GM12878 (cell line): ENCODE data around the gene PEAR1. TPM values are rescaled to one million over a fixed set of nuclear protein-coding genes. Genes with fewer than 3 reads are reported as not detected.

Experiments used
- ATAC-seq: fragments of 200-7000 bp; cut with Tn5 transposase; 3 replicates; pipeline ENCODE4 v1.9.1; 2020; ENCODE audit warnings: mild to moderate bottlenecking, moderate library complexity
- BruUV-seq: library from RNA; stranded (reverse); fragments of 400-500 nt; replicated peaks from 2 replicates; lab custom pipeline; 2021; lab: Mats Ljungman, UMichigan
- CTCF ChIA-PET: fragments of 300-600 bp; sonication (Branson Sonifier 250); formaldehyde crosslinking; extraction: SDS; loops from one replicate; lab custom pipeline; 2021; ENCODE audit warnings: inconsistent platforms; lab: Yijun Ruan, JAX
- POLR2A ChIA-PET: fragments of 350-600 bp; formaldehyde crosslinking; extraction: SDS; loops from one replicate; lab custom pipeline; 2021; ENCODE audit warnings: inconsistent platforms; lab: Charles Lee
- RAD21 ChIA-PET: fragments of 300-600 bp; sonication (Branson Sonifier 250); formaldehyde crosslinking; loops from one replicate; lab custom pipeline; 2023; ENCODE audit warnings: antibody characterized with exemption; ENCODE audit not compliant: unreplicated experiment; lab: Charles Lee
- SMC1A ChIA-PET: fragments of 300-600 bp; sonication (Branson Sonifier 250); formaldehyde crosslinking; loops from one replicate; lab custom pipeline; 2023; ENCODE audit not compliant: unreplicated experiment, uncharacterized antibody; lab: Charles Lee
- DNase-seq: peaks from one replicate; pipeline ENCODE4 v3.0.0-alpha.2; 2011; ENCODE audit warnings: low read depth, low spot score
- FAIRE-seq: peaks from 3 replicates; lab custom pipeline; 2011; peaks lifted over from hg19 to GRCh38; lab: Jason Lieb, UNC
- H2AFZ ChIP-seq: 2 replicates; pipeline ENCODE4 v1.6.0; 2011; ENCODE audit warnings: low read depth, low read length, control low read depth; ENCODE audit not compliant: control insufficient read depth
- H3K27ac ChIP-seq: 2 replicates; pipeline ENCODE4 v1.5.1; 2011; ENCODE audit warnings: control low read depth; ENCODE audit not compliant: control insufficient read depth, insufficient read depth
- H3K27me3 ChIP-seq, 2 experiments: replicated peaks in 1 of 2; 2 replicates each; pipeline versions ENCODE4 v1.6.0 to v1.6.1; 2011; ENCODE audit warnings: low read length in 1 of 2; ENCODE audit not compliant: control insufficient read depth in 2 of 2, insufficient read depth in 2 of 2
- H3K36me3 ChIP-seq, 2 experiments: 2 replicates each; pipeline ENCODE4 v1.5.1; 2011; ENCODE audit warnings: low read length in 1 of 2; ENCODE audit not compliant: control insufficient read depth in 2 of 2, insufficient read depth in 2 of 2
- H3K4me1 ChIP-seq: 2 replicates; pipeline ENCODE4 v1.6.1; 2011; ENCODE audit warnings: mild to moderate bottlenecking, low read length, moderate library complexity, mixed read lengths; ENCODE audit not compliant: control insufficient read depth, insufficient read depth
- H3K4me2 ChIP-seq: 2 replicates; pipeline ENCODE4 v1.6.0; 2011; ENCODE audit warnings: control low read depth; ENCODE audit not compliant: control insufficient read depth, insufficient read depth
- H3K4me3 ChIP-seq: fragments of 200-600 bp; sonication (generic); 2 replicates; pipeline ENCODE4 v1.5.1; 2016
- H3K79me2 ChIP-seq: 2 replicates; pipeline ENCODE4 v1.6.0; 2011; ENCODE audit warnings: low read length; ENCODE audit not compliant: control insufficient read depth, insufficient read depth
- H3K9ac ChIP-seq: 2 replicates; pipeline ENCODE4 v1.8.0; 2011; ENCODE audit warnings: low read length, control low read depth, mixed read lengths; ENCODE audit not compliant: control insufficient read depth, insufficient read depth
- H3K9me3 ChIP-seq: replicated peaks from 3 replicates; pipeline ENCODE4 v1.5.1; 2011; ENCODE audit warnings: mild to moderate bottlenecking, low read length; ENCODE audit not compliant: control insufficient read depth, insufficient read depth
- H4K20me1 ChIP-seq: 2 replicates; pipeline ENCODE4 v1.6.0; 2011; ENCODE audit not compliant: control insufficient read depth, insufficient read depth
- BMI1 ChIP-seq: fragments of 450-650 bp; IDR thresholded peaks from 2 replicates; pipeline ENCODE4 v1.6.1; 2016; ENCODE audit warnings: mild to moderate bottlenecking, moderate library complexity, borderline replicate concordance
- CREB1 ChIP-seq: IDR thresholded peaks from 2 replicates; pipeline ENCODE4 v1.6.1; 2012; ENCODE audit warnings: low read depth, mild to moderate bottlenecking, inconsistent platforms
- CTCF ChIP-seq, 3 experiments: IDR thresholded peaks in 2 of 3; conservative IDR thresholded peaks in 1 of 3; 2 replicates each; pipeline ENCODE4 v1.5.1; 2011; ENCODE audit warnings: low read depth in 3 of 3, low read length in 3 of 3, mild to moderate bottlenecking in 3 of 3, control low read depth in 2 of 3, moderate library complexity in 2 of 3, inconsistent platforms in 1 of 3, mixed read lengths in 1 of 3; ENCODE audit not compliant: control insufficient read depth in 2 of 3, insufficient read depth in 1 of 3; ENCODE audit errors: extremely low read depth in 1 of 3
- EP300 ChIP-seq, 2 experiments: fragments of 150-350 bp in 1 of 2; IDR thresholded peaks; 2 replicates each; pipeline ENCODE4 v1.6.1; 2011 to 2012; ENCODE audit warnings: low read depth in 2 of 2, low read length in 2 of 2, borderline replicate concordance in 1 of 2, improper control_type of control experiment in 1 of 2, inconsistent platforms in 1 of 2; ENCODE audit not compliant: control insufficient read depth in 1 of 2
- FOS ChIP-seq: IDR thresholded peaks from 3 replicates; pipeline ENCODE4 v1.6.1; 2011; ENCODE audit warnings: borderline replicate concordance; ENCODE audit not compliant: insufficient read length; ENCODE audit errors: extremely low read depth
- IRF4 ChIP-seq: IDR thresholded peaks from 2 replicates; pipeline ENCODE4 v1.6.1; 2011; ENCODE audit warnings: low read depth, low read length
- MEF2B ChIP-seq: fragments of 450-650 bp; IDR thresholded peaks from 2 replicates; pipeline ENCODE4 v1.6.1; 2018; ENCODE audit warnings: mild to moderate bottlenecking, moderate library complexity; ENCODE audit not compliant: partially characterized antibody, poor library complexity, severe bottlenecking
- NBN ChIP-seq: fragments of 450-650 bp; IDR thresholded peaks from 2 replicates; pipeline ENCODE4 v1.6.1; 2016
- NFXL1 ChIP-seq: fragments of 450-650 bp; IDR thresholded peaks from 2 replicates; pipeline ENCODE4 v1.6.1; 2017; ENCODE audit warnings: antibody characterized with exemption, mild to moderate bottlenecking, borderline replicate concordance
- SP1 ChIP-seq: IDR thresholded peaks from one replicate; pipeline ENCODE4 v1.6.1; 2011; ENCODE audit warnings: low read depth, low read length
- STAT1 ChIP-seq: fragments of 450-650 bp; conservative IDR thresholded peaks from 2 replicates; pipeline ENCODE4 v1.6.1; 2014; ENCODE audit warnings: antibody characterized with exemption, mild to moderate bottlenecking
- TCF12 ChIP-seq: IDR thresholded peaks from 2 replicates; pipeline ENCODE4 v1.6.1; 2011; ENCODE audit warnings: low read depth, mild to moderate bottlenecking, low read length
- USF1 ChIP-seq: IDR thresholded peaks from 2 replicates; pipeline ENCODE4 v1.6.1; 2011; ENCODE audit warnings: borderline replicate concordance, low read depth, mild to moderate bottlenecking, moderate library complexity, mixed read lengths, low read length; ENCODE audit not compliant: insufficient read depth; ENCODE audit errors: extremely low read length
- YBX1 ChIP-seq: fragments of 450-650 bp; IDR thresholded peaks from 2 replicates; pipeline ENCODE4 v1.6.1; 2016; ENCODE audit warnings: antibody characterized with exemption
- WGBS: methylation state at CpG from one replicate; pipeline ENCODE4 v1.1.6; 2016; ENCODE audit warnings: low lambda C conversion rate; ENCODE audit not compliant: insufficient replicate concordance, insufficient coverage; ENCODE audit errors: missing lambda C conversion rate; 5-methylcytosine and 5-hydroxymethylcytosine counted together
- in situ Hi-C: fragments of 300-500 bp; cut with MboI; formaldehyde crosslinking; loops from 9 replicates; pipeline ENCODE4 v1.14.3; 2018; ENCODE audit warnings: mixed read lengths
- intact Hi-C: fragments of 100-400 bp; cut with micrococcal nuclease; formaldehyde crosslinking; loops from one replicate; pipeline ENCODE4 v1.14.2; 2022; ENCODE audit not compliant: unreplicated experiment
- polyA plus RNA-seq, 11 experiments: library from polyadenylated mRNA; depleted of rRNA in 4 of 11; unstranded in 6 of 11; stranded (reverse) in 5 of 11; fragments of >200 nt; fragmentation: Nextera tagmentation in 4 of 11; fragmentation: Illumina TruSeq in 1 of 11; extraction: Ambion mirVana in 4 of 11; extraction: Trizol in 1 of 11; gene quantifications; 1 replicate in 1 of 11; 2 replicates in 10 of 11; pipeline versions ENCODE4 v1.2.1 to v1.2.3, GENCODE V29; 2011 to 2016; ENCODE audit warnings: inconsistent platforms in 2 of 11, missing spikeins in 2 of 11, low read depth in 1 of 11
- total RNA-seq, 4 experiments: library from RNA; depleted of rRNA in 3 of 4; stranded (reverse); fragments of >200 nt in 3 of 4; fragmentation: Illumina TruSeq in 1 of 4; extraction: Trizol in 1 of 4; gene quantifications; 2 replicates each; pipeline versions ENCODE4 v1.2.1 to v1.2.3, GENCODE V29; 2013 to 2021

PEAR1 gene
- total and polyA plus RNA-seq, 10 of the 15 experiments (the other 5 are each of a cell fraction or from before 2014, with no cell fraction given) = not detected

GRCh38 chr1:156936721-156937220 is 43.3 kb downstream of the PEAR1 start:
- intact Hi-C loops (no loop called here), in situ Hi-C loops (no loop called here)
- H2AFZ ChIP-seq = no peak overlapping the region
- H3K9ac ChIP-seq = no peak overlapping the region
- DNase-seq (no peak), FAIRE-seq (no peak), ATAC-seq (peak; percentile 46)
- H3K4me1 ChIP-seq = no peaks in the 10 kb centered on the region; the same call in 1 of the 2 replicates
- no peaks in the 10 kb centered on the region for H3K9me3 ChIP-seq
- POLR2A ChIA-PET = interaction anchor here (1.2 kb wide), 1 partner anchor 28 kb away, joined by 3 read pairs; no protein-coding TSS in a partner anchor
- SMC1A ChIA-PET = no interaction called here
- CTCF ChIA-PET = interaction anchor here (1.0 to 1.3 kb wide), 4 partner anchors 10 to 137 kb away, joined by 3 to 6 read pairs (median 4); no protein-coding TSS in a partner anchor
- H4K20me1 ChIP-seq = no peaks in the 10 kb centered on the region
- no TSS peak for BruUV-seq
- no peaks in the 10 kb centered on the region for H3K79me2 ChIP-seq
- TF ChIP-seq TCF12 (no peak), FOS (no peak), MEF2B (peak; percentile 29), IRF4 (no peak)
- TF ChIP-seq, all 136 proteins: peak for 1
- WGBS = 44% methylated on average over 9 of the region's 10 CpGs
- Histone ChIP-seq H3K4me2 (no peak overlapping the region), H3K4me3 (no peak overlapping the region), H3K27ac (no peak overlapping the region), H3K36me3 (peaks cover 0 to 3% of the 10 kb centered on the region in 2 experiments; a peak in 2 of 4 replicates), H3K27me3 (no peaks in the 10 kb centered on the region)
- RAD21 ChIA-PET = interaction anchor here (1.1 kb wide), 1 partner anchor 138 kb away, joined by 3 read pairs; no protein-coding TSS in a partner anchor

GRCh38 chr1:156937883-156938282 is 44.4 kb downstream of the PEAR1 start:
- CTCF ChIA-PET = interaction anchor here (1.0 kb wide), 1 partner anchor 132 kb away, joined by 3 read pairs; no protein-coding TSS in a partner anchor
- FAIRE-seq = no peak
- intact Hi-C loops = no loop called here
- no peak for TF ChIP-seq STAT1
- TF ChIP-seq CREB1 = no peak
- TF ChIP-seq EP300 (IDR thresholded peaks at IDR 0.05; ENCODE audit: borderline replicate concordance in 1 of 2, control insufficient read depth in 1 of 2, low read depth in 2 of 2, low read length in 2 of 2) = no peak
- TF ChIP-seq CTCF (IDR thresholded peaks at IDR 0.05 in 2 of 3, conservative IDR thresholded peaks at IDR 0.05 in 1 of 3; ENCODE audit: control insufficient read depth in 2 of 3, extremely low read depth in 1 of 3, insufficient read depth in 1 of 3, low read depth in 3 of 3, low read length in 3 of 3) = no peak
- TF ChIP-seq NFXL1 = no peak
- TF ChIP-seq NBN = no peak
- TF ChIP-seq USF1 = no peak
- no peak for TF ChIP-seq FOS
- no peak for TF ChIP-seq YBX1
- TF ChIP-seq SP1 = no peak
- TF ChIP-seq BMI1 = no peak

More at GRCh38 chr1:156937883-156938282, 44.4 kb downstream of the PEAR1 start:
- Histone ChIP-seq H3K9me3 (no peaks in the 10 kb centered on the region), H3K4me2 (no peak overlapping the region), H3K9ac (no peak overlapping the region), H3K27ac (no peak overlapping the region), H3K4me1 (no peaks in the 10 kb centered on the region; the same call in 1 of the 2 replicates), H3K27me3 (no peaks in the 10 kb centered on the region), H3K36me3 (peaks cover 0 to 5% of the 10 kb centered on the region in 2 experiments; a peak in 2 of 4 replicates), H3K4me3 (no peak overlapping the region), H2AFZ (no peak overlapping the region), H3K79me2 (no peaks in the 10 kb centered on the region), H4K20me1 (no peaks in the 10 kb centered on the region)
- ChIA-PET RAD21 (no interaction called here), SMC1A (no interaction called here), POLR2A (interaction anchor here (1.2 kb wide), 1 partner anchor 27 kb away, joined by 3 read pairs; no protein-coding TSS in a partner anchor)
- in situ Hi-C loops = no loop called here
- DNase-seq (no peak), ATAC-seq (no peak)
- no TSS peak for BruUV-seq
- whole genome bisulfite sequencing = 70% methylated on average over 8 of the region's 8 CpGs
